MG63 (cell line): ENCODE measurements around the gene GALNTL6. TPM values are rescaled to one million over a fixed set of nuclear protein-coding genes. Genes with fewer than 3 reads are reported as not detected.
"Not testable (repeated sequence)": the region's sequence is repeated elsewhere in the genome, so short reads cannot be mapped to it uniquely, and the experiment has no call there.

Source experiments
- DNase-seq: peaks from one replicate; pipeline ENCODE4 v3.0.0-alpha.2; 2020
- H3K27me3 ChIP-seq: fragments of 250-450 bp; sonication (Bioruptor Pico); 2 replicates; pipeline ENCODE4 v1.5.1; 2020; ENCODE audit warnings: mild to moderate bottlenecking, moderate library complexity
- H3K36me3 ChIP-seq: fragments of 250-450 bp; sonication (Bioruptor Pico); 2 replicates; pipeline ENCODE4 v1.5.1; 2020; ENCODE audit warnings: mild to moderate bottlenecking, moderate library complexity
- H3K4me3 ChIP-seq: fragments of 250-450 bp; sonication (Bioruptor Pico); 2 replicates; pipeline ENCODE4 v1.5.1; 2020; ENCODE audit warnings: mild to moderate bottlenecking, moderate library complexity
- H3K9me3 ChIP-seq: fragments of 250-450 bp; sonication (Bioruptor Pico); 2 replicates; pipeline ENCODE4 v1.5.1; 2020; ENCODE audit warnings: mild to moderate bottlenecking, moderate library complexity
- total RNA-seq: library from RNA; depleted of rRNA; stranded (reverse); fragments of >200 nt; shearing (Covaris generic); gene quantifications from 2 replicates; pipeline ENCODE4 v1.2.3, GENCODE V29; 2014; ENCODE audit warnings: low replicate concordance

The GALNTL6 gene
- total RNA-seq, 1 experiment from 2014 or later: not detected

GRCh38 chr4:172927096-172927814, 1114.1 kb downstream of the GALNTL6 start:
- DNase-seq: no peak
- no peaks in the 10 kb centered on the region for H3K27me3 ChIP-seq
- no peaks in the 10 kb centered on the region for H3K36me3 ChIP-seq
- H3K4me3 ChIP-seq: no peak overlapping the region
- H3K9me3 ChIP-seq: no peaks in the 10 kb centered on the region

- no peaks in the 10 kb centered on the region for H3K9me3 ChIP-seq
- H3K4me3 ChIP-seq: no peak overlapping the region
- H3K27me3 ChIP-seq: peaks cover 4% of the 10 kb centered on the region; the same call in 1 of the 2 replicates
- DNase-seq: no peak
- no peaks in the 10 kb centered on the region for H3K36me3 ChIP-seq
Observed at GRCh38 chr4:172928347-172928746, 1115.1 kb downstream of the GALNTL6 start.

- H3K27me3 ChIP-seq: no peaks in the 10 kb centered on the region
- no peak overlapping the region for H3K4me3 ChIP-seq
- no peak for DNase-seq
- H3K9me3 ChIP-seq: no peaks in the 10 kb centered on the region
- no peaks in the 10 kb centered on the region for H3K36me3 ChIP-seq
Observed at GRCh38 chr4:172938072-172938829, 1125.0 kb downstream of the GALNTL6 start.

GRCh38 chr4:172938870-172939269, 1125.7 kb downstream of the GALNTL6 start:
- no peaks in the 10 kb centered on the region for H3K9me3 ChIP-seq
- H3K36me3 ChIP-seq: no peaks in the 10 kb centered on the region
- H3K4me3 ChIP-seq: no peak overlapping the region
- DNase-seq: no peak
- H3K27me3 ChIP-seq: no peaks in the 10 kb centered on the region; the same call in 1 of the 2 replicates

GRCh38 chr4:172942840-172943239, 1129.6 kb downstream of the GALNTL6 start:
- H3K36me3 ChIP-seq: no peaks in the 10 kb centered on the region
- H3K9me3 ChIP-seq: no peaks in the 10 kb centered on the region
- DNase-seq: no peak
- no peak overlapping the region for H3K4me3 ChIP-seq
- H3K27me3 ChIP-seq: peaks cover 4% of the 10 kb centered on the region

GRCh38 chr4:172945611-172946010, 1132.4 kb downstream of the GALNTL6 start:
- Histone ChIP-seq H3K4me3 (no peak overlapping the region), H3K36me3 (no peaks in the 10 kb centered on the region), H3K9me3 (no peaks in the 10 kb centered on the region), H3K27me3 (peaks cover 13% of the 10 kb centered on the region)
- DNase-seq: no peak

GRCh38 chr4:172946503-172946902, 1133.3 kb downstream of the GALNTL6 start:
- Histone ChIP-seq H3K4me3 (no peak overlapping the region), H3K9me3 (no peaks in the 10 kb centered on the region), H3K36me3 (no peaks in the 10 kb centered on the region), H3K27me3 (peaks cover 16% of the 10 kb centered on the region)
- no peak for DNase-seq

- DNase-seq: no peak
- no peaks in the 10 kb centered on the region for H3K9me3 ChIP-seq
- H3K27me3 ChIP-seq: peaks cover 19% of the 10 kb centered on the region
- H3K36me3 ChIP-seq: no peaks in the 10 kb centered on the region
- H3K4me3 ChIP-seq: no peak overlapping the region
Observed at GRCh38 chr4:172947594-172947993, 1134.4 kb downstream of the GALNTL6 start.

- Histone ChIP-seq H3K36me3 (no peaks in the 10 kb centered on the region), H3K9me3 (no peaks in the 10 kb centered on the region), H3K27me3 (peaks cover 29% of the 10 kb centered on the region), H3K4me3 (no peak overlapping the region)
- no peak for DNase-seq
Observed at GRCh38 chr4:172950990-172951389, 1137.8 kb downstream of the GALNTL6 start.

GRCh38 chr4:172951679-172952451, 1138.7 kb downstream of the GALNTL6 start:
- H3K36me3 ChIP-seq: no peaks in the 10 kb centered on the region
- peaks cover 25% of the 10 kb centered on the region for H3K27me3 ChIP-seq
- no peak for DNase-seq
- H3K4me3 ChIP-seq: no peak overlapping the region
- H3K9me3 ChIP-seq: no peaks in the 10 kb centered on the region

GRCh38 chr4:172953896-172954568, 1140.8 kb downstream of the GALNTL6 start:
- no peak for DNase-seq
- Histone ChIP-seq H3K4me3 (no peak overlapping the region), H3K9me3 (no peaks in the 10 kb centered on the region)

GRCh38 chr4:172956340-172956739, 1143.1 kb downstream of the GALNTL6 start:
- peaks cover 24% of the 10 kb centered on the region for H3K27me3 ChIP-seq
- H3K4me3 ChIP-seq, H3K36me3 ChIP-seq, H3K9me3 ChIP-seq, DNase-seq: not testable (repeated sequence)

More at GRCh38 chr4:172953896-172954568, 1140.8 kb downstream of the GALNTL6 start:
- Histone ChIP-seq H3K27me3 (peaks cover 24% of the 10 kb centered on the region), H3K36me3 (no peaks in the 10 kb centered on the region)

- no peaks in the 10 kb centered on the region for H3K9me3 ChIP-seq
- no peak overlapping the region for H3K4me3 ChIP-seq
- peaks cover 26% of the 10 kb centered on the region for H3K27me3 ChIP-seq
- no peak for DNase-seq
- no peaks in the 10 kb centered on the region for H3K36me3 ChIP-seq
Observed at GRCh38 chr4:172957216-172957615, 1144.0 kb downstream of the GALNTL6 start.

- Histone ChIP-seq H3K36me3 (no peaks in the 10 kb centered on the region), H3K27me3 (peaks cover 47% of the 10 kb centered on the region), H3K9me3 (no peaks in the 10 kb centered on the region), H3K4me3 (no peak overlapping the region)
- DNase-seq: peak; percentile 81
Observed at GRCh38 chr4:172962564-172963353, 1149.6 kb downstream of the GALNTL6 start.

- H3K4me3 ChIP-seq: no peak overlapping the region
- no peaks in the 10 kb centered on the region for H3K36me3 ChIP-seq
- H3K9me3 ChIP-seq: peaks cover 2% of the 10 kb centered on the region; the same call in 1 of the 2 replicates
- H3K27me3 ChIP-seq: peaks cover 47% of the 10 kb centered on the region
- no peak for DNase-seq
Observed at GRCh38 chr4:172963498-172964294, 1150.5 kb downstream of the GALNTL6 start.
